ENCODE measurements around the gene GABRG3.

GABRG3 gene

GRCh38 chr15:26970712-26971210, at the start of gene GABRG3:
Gene GABRG3, plus strand, starts transcription at chr15:26971181.
- DNase-seq, result no peak

GRCh38 chr15:26921433-26921832, 49.5 kb upstream of the GABRG3 start:
- no peak for DNase-seq

GRCh38 chr15:26926081-26926480, 44.9 kb upstream of the GABRG3 start:
- no peak for DNase-seq

- no peak for DNase-seq
Measured at GRCh38 chr15:26928051-26928450, 42.9 kb upstream of the GABRG3 start.

GRCh38 chr15:26929588-26929987, 41.4 kb upstream of the GABRG3 start:
- DNase-seq, result no peak

- no peak for DNase-seq
Measured at GRCh38 chr15:26934848-26935247, 36.1 kb upstream of the GABRG3 start.

GRCh38 chr15:26935322-26935721, 35.7 kb upstream of the GABRG3 start:
- DNase-seq, result no peak

GRCh38 chr15:26936502-26936901, 34.5 kb upstream of the GABRG3 start:
- no peak for DNase-seq

- no peak for DNase-seq
Measured at GRCh38 chr15:26937134-26937533, 33.8 kb upstream of the GABRG3 start.

- no peak for DNase-seq
Measured at GRCh38 chr15:26939398-26939797, 31.6 kb upstream of the GABRG3 start.

- DNase-seq, result no peak
Measured at GRCh38 chr15:26941489-26941888, 29.5 kb upstream of the GABRG3 start.

- DNase-seq, result no peak
Measured at GRCh38 chr15:26943866-26944265, 27.1 kb upstream of the GABRG3 start.

GRCh38 chr15:26945046-26945445, 25.9 kb upstream of the GABRG3 start:
- DNase-seq, result no peak

- DNase-seq, result no peak
Measured at GRCh38 chr15:26950001-26950400, 21.0 kb upstream of the GABRG3 start.

- DNase-seq, result no peak
Measured at GRCh38 chr15:26954403-26954802, 16.6 kb upstream of the GABRG3 start.

GRCh38 chr15:26967719-26968269, 3.2 kb upstream of the GABRG3 start:
- DNase-seq, result no peak

GRCh38 chr15:26968806-26969205, 2.2 kb upstream of the GABRG3 start:
- no peak for DNase-seq

- no peak for DNase-seq
Measured at GRCh38 chr15:26971271-26972018, 464 bp downstream of the GABRG3 start.

GRCh38 chr15:26972636-26973035, 1.7 kb downstream of the GABRG3 start:
- no peak for DNase-seq

GRCh38 chr15:26974120-26974780, 3.3 kb downstream of the GABRG3 start:
- no peak for DNase-seq

- DNase-seq, result no peak
Measured at GRCh38 chr15:26981492-26981891, 10.5 kb downstream of the GABRG3 start.

GRCh38 chr15:26983822-26984221, 12.8 kb downstream of the GABRG3 start:
- DNase-seq, result no peak

- DNase-seq, result no peak
Measured at GRCh38 chr15:26985050-26985449, 14.1 kb downstream of the GABRG3 start.

- DNase-seq, result no peak
Measured at GRCh38 chr15:26996250-26996649, 25.3 kb downstream of the GABRG3 start.
